ENCODE results near the gene CPED1.

Gene CPED1

GRCh38 chr7:121271098-121271497 is 282.6 kb downstream of the CPED1 start:
- no peaks in the 10 kb centered on the region for H3K4me1 ChIP-seq (ENCODE audit: control extremely low read depth in 1 of 4, control insufficient read depth in 4 of 4, insufficient read depth in 4 of 4, low read length in 3 of 4)
- DNase-seq: no peak
- H3K4me3 ChIP-seq (ENCODE audit: control insufficient read depth in 1 of 7, extremely low read depth in 1 of 7, insufficient read depth in 4 of 7, low read depth in 2 of 7, low read length in 6 of 7): no peak overlapping the region
- WGBS (ENCODE audit: insufficient coverage): no CpG with 5 or more reads among the region's 2 CpGs
- ChIA-PET POLR2A (no interaction called here), CTCF (no interaction called here)
- H3K9me3 ChIP-seq (ENCODE audit: control extremely low read depth in 1 of 5, control insufficient read depth in 4 of 5, insufficient read depth in 2 of 5, low read depth in 1 of 5, low read length in 4 of 5): no peaks in the 10 kb centered on the region
- H3K27me3 ChIP-seq (replicated peaks in 2 of 5; ENCODE audit: control insufficient read depth in 4 of 5, insufficient read depth in 5 of 5, low read length in 4 of 5): no peaks in the 10 kb centered on the region
- no peak overlapping the region for H3K27ac ChIP-seq (ENCODE audit: insufficient read depth in 1 of 2, low read depth in 1 of 2, low read length in 2 of 2, poor library complexity in 1 of 2, severe bottlenecking in 2 of 2)
- peaks cover 0 to 17% (median 2%) of the 10 kb centered on the region in 4 experiments for H3K36me3 ChIP-seq (ENCODE audit: control insufficient read depth in 4 of 4, insufficient read depth in 4 of 4, low read length in 3 of 4)

DNA sequence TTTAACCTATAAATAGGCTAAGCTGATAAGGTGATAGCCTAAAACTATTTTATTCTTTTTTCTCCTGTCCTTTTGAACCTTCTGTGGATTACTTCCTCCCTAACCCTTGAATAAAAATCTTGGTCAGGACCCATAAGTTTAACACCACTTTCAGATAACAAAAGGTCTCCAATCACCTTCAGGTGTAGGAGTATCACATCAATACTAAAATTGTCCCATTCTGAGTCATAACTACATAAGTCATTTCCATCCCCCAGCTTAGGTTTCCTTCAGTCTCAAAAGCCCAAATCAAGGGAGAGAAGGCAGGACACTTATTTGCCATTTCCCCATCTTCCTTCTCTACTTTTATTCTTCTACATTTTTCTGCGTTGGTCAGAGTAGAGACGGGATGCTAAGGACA is 283.4 kb downstream of the CPED1 start:
- H3K4me3 ChIP-seq (ENCODE audit: control insufficient read depth in 1 of 7, extremely low read depth in 1 of 7, insufficient read depth in 4 of 7, low read depth in 2 of 7, low read length in 6 of 7): no peak overlapping the region
- ChIA-PET POLR2A (no interaction called here), CTCF (no interaction called here)
- 100% methylated on average over 2 of the region's 2 CpGs for WGBS (ENCODE audit: insufficient coverage)
- no peaks in the 10 kb centered on the region for H3K9me3 ChIP-seq (ENCODE audit: control extremely low read depth in 1 of 5, control insufficient read depth in 4 of 5, insufficient read depth in 2 of 5, low read depth in 1 of 5, low read length in 4 of 5)
- peaks cover 0 to 14% (median 2%) of the 10 kb centered on the region in 4 experiments for H3K36me3 ChIP-seq (ENCODE audit: control insufficient read depth in 4 of 4, insufficient read depth in 4 of 4, low read length in 3 of 4)
- no peaks in the 10 kb centered on the region for H3K4me1 ChIP-seq (ENCODE audit: control extremely low read depth in 1 of 4, control insufficient read depth in 4 of 4, insufficient read depth in 4 of 4, low read length in 3 of 4)
- H3K27me3 ChIP-seq (replicated peaks in 2 of 5; ENCODE audit: control insufficient read depth in 4 of 5, insufficient read depth in 5 of 5, low read length in 4 of 5): no peaks in the 10 kb centered on the region
- H3K27ac ChIP-seq (ENCODE audit: insufficient read depth in 1 of 2, low read depth in 1 of 2, low read length in 2 of 2, poor library complexity in 1 of 2, severe bottlenecking in 2 of 2): no peak overlapping the region
- no peak for DNase-seq

GRCh38 chr7:121272676-121273075 is 284.2 kb downstream of the CPED1 start:
- ChIA-PET CTCF (no interaction called here), POLR2A (no interaction called here)
- H3K36me3 ChIP-seq (ENCODE audit: control insufficient read depth in 4 of 4, insufficient read depth in 4 of 4, low read length in 3 of 4): peaks cover 0 to 12% (median 2%) of the 10 kb centered on the region in 4 experiments
- no peak overlapping the region for H3K4me3 ChIP-seq (ENCODE audit: control insufficient read depth in 1 of 7, extremely low read depth in 1 of 7, insufficient read depth in 4 of 7, low read depth in 2 of 7, low read length in 6 of 7)
- H3K27ac ChIP-seq (ENCODE audit: insufficient read depth in 1 of 2, low read depth in 1 of 2, low read length in 2 of 2, poor library complexity in 1 of 2, severe bottlenecking in 2 of 2): no peak overlapping the region
- H3K9me3 ChIP-seq (ENCODE audit: control extremely low read depth in 1 of 5, control insufficient read depth in 4 of 5, insufficient read depth in 2 of 5, low read depth in 1 of 5, low read length in 4 of 5): no peaks in the 10 kb centered on the region
- no peak for DNase-seq
- no peaks in the 10 kb centered on the region for H3K4me1 ChIP-seq (ENCODE audit: control extremely low read depth in 1 of 4, control insufficient read depth in 4 of 4, insufficient read depth in 4 of 4, low read length in 3 of 4)
- WGBS (ENCODE audit: insufficient coverage): no CpG with 5 or more reads among the region's 1 CpG
- no peaks in the 10 kb centered on the region for H3K27me3 ChIP-seq (replicated peaks in 2 of 5; ENCODE audit: control insufficient read depth in 4 of 5, insufficient read depth in 5 of 5, low read length in 4 of 5)

DNA sequence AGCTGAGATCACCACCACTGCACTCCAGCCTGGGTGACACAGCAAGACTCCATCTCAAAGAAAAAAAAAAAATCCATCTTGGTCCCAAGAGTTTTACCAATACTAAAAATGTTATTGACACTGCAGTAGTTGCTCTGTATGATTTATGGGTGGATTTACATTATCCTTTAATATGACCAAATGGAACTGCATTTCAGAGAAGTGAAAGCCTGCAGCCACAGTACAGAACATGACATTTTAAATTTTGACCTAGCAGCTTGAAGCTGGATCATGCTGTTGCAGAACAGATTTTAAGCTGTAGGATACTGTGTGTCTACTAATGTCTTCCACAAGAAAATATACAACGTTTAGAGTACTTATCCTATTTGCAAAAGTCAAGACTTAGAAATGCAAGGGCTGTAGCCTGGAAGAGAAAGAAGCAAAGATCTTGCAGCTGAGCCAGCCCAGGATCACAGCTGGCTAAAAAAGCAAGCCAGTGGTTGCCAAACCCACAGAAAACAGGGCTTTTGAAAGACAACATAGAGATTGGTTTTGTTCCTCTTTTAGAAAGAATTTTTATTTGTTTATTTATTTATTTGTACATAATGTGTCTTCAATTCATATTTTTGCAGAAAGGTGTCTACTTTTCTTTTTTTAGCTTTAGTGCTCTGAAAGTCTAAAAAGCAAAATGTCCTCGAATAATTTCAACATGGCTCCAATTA is 285.1 kb downstream of the CPED1 start:
- Histone ChIP-seq H3K9me3 (ENCODE audit: control extremely low read depth in 1 of 5, control insufficient read depth in 4 of 5, insufficient read depth in 2 of 5, low read depth in 1 of 5, low read length in 4 of 5) (no peaks in the 10 kb centered on the region), H3K27me3 (replicated peaks in 2 of 5; ENCODE audit: control insufficient read depth in 4 of 5, insufficient read depth in 5 of 5, low read length in 4 of 5) (no peaks in the 10 kb centered on the region), H3K4me1 (ENCODE audit: control extremely low read depth in 1 of 4, control insufficient read depth in 4 of 4, insufficient read depth in 4 of 4, low read length in 3 of 4) (no peaks in the 10 kb centered on the region), H3K36me3 (ENCODE audit: control insufficient read depth in 4 of 4, insufficient read depth in 4 of 4, low read length in 3 of 4) (peaks cover 0 to 5% (median 2%) of the 10 kb centered on the region in 4 experiments), H3K4me3 (ENCODE audit: control insufficient read depth in 1 of 7, extremely low read depth in 1 of 7, insufficient read depth in 4 of 7, low read depth in 2 of 7, low read length in 6 of 7) (no peak overlapping the region), H3K27ac (ENCODE audit: insufficient read depth in 1 of 2, low read depth in 1 of 2, low read length in 2 of 2, poor library complexity in 1 of 2, severe bottlenecking in 2 of 2) (no peak overlapping the region)
- POLR2A ChIA-PET: no interaction called here
- CTCF ChIA-PET: no interaction called here
- 90% methylated on average over 2 of the region's 2 CpGs for WGBS (ENCODE audit: insufficient coverage)
- DNase-seq: peak in 1 of 3 donors; percentile 12

- no peaks in the 10 kb centered on the region for H3K9me3 ChIP-seq (ENCODE audit: control extremely low read depth in 1 of 5, control insufficient read depth in 4 of 5, insufficient read depth in 2 of 5, low read depth in 1 of 5, low read length in 4 of 5)
- H3K4me1 ChIP-seq (ENCODE audit: control extremely low read depth in 1 of 4, control insufficient read depth in 4 of 4, insufficient read depth in 4 of 4, low read length in 3 of 4): no peaks in the 10 kb centered on the region
- WGBS (ENCODE audit: insufficient coverage): 100% methylated on average over 1 of the region's 2 CpGs
- H3K36me3 ChIP-seq (ENCODE audit: control insufficient read depth in 4 of 4, insufficient read depth in 4 of 4, low read length in 3 of 4): peaks cover 0 to 4% (median 2%) of the 10 kb centered on the region in 4 experiments
- ChIA-PET CTCF (no interaction called here), POLR2A (no interaction called here)
- no peak overlapping the region for H3K4me3 ChIP-seq (ENCODE audit: control insufficient read depth in 1 of 7, extremely low read depth in 1 of 7, insufficient read depth in 4 of 7, low read depth in 2 of 7, low read length in 6 of 7)
- no peaks in the 10 kb centered on the region for H3K27me3 ChIP-seq (replicated peaks in 2 of 5; ENCODE audit: control insufficient read depth in 4 of 5, insufficient read depth in 5 of 5, low read length in 4 of 5)
- DNase-seq: no peak
- no peak overlapping the region for H3K27ac ChIP-seq (ENCODE audit: insufficient read depth in 1 of 2, low read depth in 1 of 2, low read length in 2 of 2, poor library complexity in 1 of 2, severe bottlenecking in 2 of 2)
Observed at GRCh38 chr7:121274467-121274866, 286.0 kb downstream of the CPED1 start.

GRCh38 chr7:121275204-121275603 is 286.7 kb downstream of the CPED1 start:
- WGBS (ENCODE audit: insufficient coverage): 96% methylated on average over 3 of the region's 3 CpGs

DNA sequence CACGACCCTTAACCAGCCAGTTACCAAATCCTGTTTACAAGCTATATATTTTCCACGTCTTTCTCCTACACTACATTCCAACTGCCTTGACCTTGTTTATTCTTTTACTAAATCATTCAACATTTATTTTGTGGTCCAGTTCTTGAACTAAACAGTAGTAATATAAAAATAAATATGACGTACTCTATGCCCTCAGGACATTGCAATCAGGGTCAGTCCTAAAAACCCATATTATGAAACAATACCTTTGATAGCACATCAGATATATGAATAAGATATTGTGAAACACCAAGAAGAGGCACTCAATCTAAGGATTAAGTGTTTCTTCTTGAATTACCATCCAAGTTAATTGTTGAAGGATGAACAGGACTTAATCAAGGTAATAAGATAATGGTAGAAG is 287.8 kb downstream of the CPED1 start:
- Histone ChIP-seq H3K4me3 (ENCODE audit: control insufficient read depth in 1 of 7, extremely low read depth in 1 of 7, insufficient read depth in 4 of 7, low read depth in 2 of 7, low read length in 6 of 7) (no peak overlapping the region), H3K9me3 (ENCODE audit: control extremely low read depth in 1 of 5, control insufficient read depth in 4 of 5, insufficient read depth in 2 of 5, low read depth in 1 of 5, low read length in 4 of 5) (no peaks in the 10 kb centered on the region), H3K27me3 (replicated peaks in 2 of 5; ENCODE audit: control insufficient read depth in 4 of 5, insufficient read depth in 5 of 5, low read length in 4 of 5) (no peaks in the 10 kb centered on the region), H3K27ac (ENCODE audit: insufficient read depth in 1 of 2, low read depth in 1 of 2, low read length in 2 of 2, poor library complexity in 1 of 2, severe bottlenecking in 2 of 2) (no peak overlapping the region), H3K36me3 (ENCODE audit: control insufficient read depth in 4 of 4, insufficient read depth in 4 of 4, low read length in 3 of 4) (peaks cover 0 to 4% (median under 1%) of the 10 kb centered on the region in 4 experiments), H3K4me1 (ENCODE audit: control extremely low read depth in 1 of 4, control insufficient read depth in 4 of 4, insufficient read depth in 4 of 4, low read length in 3 of 4) (no peaks in the 10 kb centered on the region)
- no peak for DNase-seq
- ChIA-PET POLR2A (no interaction called here), CTCF (no interaction called here)
- 95% methylated on average over 2 of the region's 3 CpGs for WGBS (ENCODE audit: insufficient coverage)

More at GRCh38 chr7:121275204-121275603, 286.7 kb downstream of the CPED1 start:
- H3K9me3 ChIP-seq (ENCODE audit: control extremely low read depth in 1 of 5, control insufficient read depth in 4 of 5, insufficient read depth in 2 of 5, low read depth in 1 of 5, low read length in 4 of 5): no peaks in the 10 kb centered on the region
- DNase-seq: no peak
- H3K27me3 ChIP-seq (replicated peaks in 2 of 5; ENCODE audit: control insufficient read depth in 4 of 5, insufficient read depth in 5 of 5, low read length in 4 of 5): no peaks in the 10 kb centered on the region
- H3K4me3 ChIP-seq (ENCODE audit: control insufficient read depth in 1 of 7, extremely low read depth in 1 of 7, insufficient read depth in 4 of 7, low read depth in 2 of 7, low read length in 6 of 7): no peak overlapping the region
- H3K27ac ChIP-seq (ENCODE audit: insufficient read depth in 1 of 2, low read depth in 1 of 2, low read length in 2 of 2, poor library complexity in 1 of 2, severe bottlenecking in 2 of 2): no peak overlapping the region
- H3K4me1 ChIP-seq (ENCODE audit: control extremely low read depth in 1 of 4, control insufficient read depth in 4 of 4, insufficient read depth in 4 of 4, low read length in 3 of 4): no peaks in the 10 kb centered on the region
- CTCF ChIA-PET: no interaction called here
- POLR2A ChIA-PET: no interaction called here
- peaks cover 0 to 4% (median under 1%) of the 10 kb centered on the region in 4 experiments for H3K36me3 ChIP-seq (ENCODE audit: control insufficient read depth in 4 of 4, insufficient read depth in 4 of 4, low read length in 3 of 4)
